GM23338 (cell line): ENCODE data around the gene WNT4. TPM values are rescaled to one million over a fixed set of nuclear protein-coding genes. Genes with fewer than 3 reads are reported as not detected.

ENCODE experiments used
- ATAC-seq: fragments of 200-7000 bp; cut with Tn5 transposase; 3 replicates; pipeline ENCODE4 v1.9.1; 2020
- DNase-seq: peaks from one replicate; pipeline ENCODE4 v3.0.0-alpha.2; 2015; ENCODE audit warnings: low spot score
- H2AFZ ChIP-seq: fragments of 200-600 bp; sonication (generic); 2 replicates; pipeline ENCODE4 v1.8.0; 2016; ENCODE audit warnings: antibody characterized with exemption, mild to moderate bottlenecking, moderate library complexity
- H3F3A ChIP-seq: fragments of 200-600 bp; sonication (generic); replicated peaks from 2 replicates; pipeline ENCODE4 v1.8.0; 2017; ENCODE audit warnings: antibody characterized with exemption, mixed run types, low read depth
- H3K27ac ChIP-seq: fragments of 200-600 bp; sonication (generic); 2 replicates; pipeline ENCODE4 v1.6.1; 2016; ENCODE audit warnings: low read depth
- H3K27me3 ChIP-seq: fragments of 200-600 bp; sonication (generic); 2 replicates; pipeline ENCODE4 v1.8.0; 2016; ENCODE audit warnings: mild to moderate bottlenecking, mixed run types, moderate library complexity; ENCODE audit not compliant: insufficient read depth
- H3K36me3 ChIP-seq: fragments of 200-600 bp; sonication (generic); 2 replicates; pipeline ENCODE4 v1.8.0; 2016; ENCODE audit warnings: mild to moderate bottlenecking; ENCODE audit not compliant: insufficient read depth
- H3K4me1 ChIP-seq: fragments of 200-600 bp; sonication (generic); 2 replicates; pipeline ENCODE4 v1.8.0; 2016; ENCODE audit warnings: mild to moderate bottlenecking, moderate library complexity; ENCODE audit not compliant: insufficient read depth
- H3K4me2 ChIP-seq: fragments of 200-600 bp; sonication (generic); 2 replicates; pipeline ENCODE4 v1.7.1; 2017; ENCODE audit warnings: mixed run types
- H3K4me3 ChIP-seq: fragments of 200-600 bp; sonication (generic); 2 replicates; pipeline ENCODE4 v1.6.1; 2016; ENCODE audit warnings: mixed run types
- H3K79me2 ChIP-seq: fragments of 200-600 bp; sonication (generic); replicated peaks from 2 replicates; pipeline ENCODE4 v1.8.0; 2017; ENCODE audit warnings: mild to moderate bottlenecking; ENCODE audit not compliant: insufficient read depth
- H3K9me2 ChIP-seq: fragments of 200-600 bp; sonication (generic); 2 replicates; pipeline ENCODE4 v1.8.0; 2017; ENCODE audit not compliant: insufficient read depth
- H4K20me1 ChIP-seq: fragments of 200-600 bp; sonication (generic); replicated peaks from 2 replicates; pipeline ENCODE4 v1.8.0; 2017; ENCODE audit warnings: mild to moderate bottlenecking; ENCODE audit not compliant: insufficient read depth
- H3K27ac Mint-ChIP-seq: 2 replicates; pipeline ENCODE4 v1.8.0; 2020; ENCODE audit warnings: inconsistent platforms, mild to moderate bottlenecking, moderate library complexity, mixed read lengths
- H3K27me3 Mint-ChIP-seq: 3 replicates; pipeline ENCODE4 v1.8.0; 2022; ENCODE audit warnings: low read depth, mild to moderate bottlenecking, moderate library complexity, mixed read lengths, inconsistent platforms; ENCODE audit not compliant: insufficient read depth, poor library complexity
- H3K36me3 Mint-ChIP-seq: 3 replicates; pipeline ENCODE4 v1.8.0; 2021; ENCODE audit warnings: low read depth, mild to moderate bottlenecking, inconsistent platforms, moderate library complexity, mixed read lengths
- H3K4me1 Mint-ChIP-seq: 3 replicates; pipeline ENCODE4 v1.8.0; 2020; ENCODE audit warnings: mild to moderate bottlenecking, inconsistent platforms, mixed read lengths
- H3K4me3 Mint-ChIP-seq: 3 replicates; pipeline ENCODE4 v1.8.0; 2021; ENCODE audit warnings: moderate library complexity, mild to moderate bottlenecking, inconsistent platforms, mixed read lengths
- H3K9me3 Mint-ChIP-seq: 3 replicates; pipeline ENCODE4 v1.8.0; 2020; ENCODE audit warnings: moderate library complexity, mild to moderate bottlenecking, inconsistent platforms, mixed read lengths
- CREB1 ChIP-seq: fragments of 250-450 bp; sonication (Bioruptor Pico); IDR thresholded peaks from 2 replicates; pipeline ENCODE4 v1.5.0; 2020; ENCODE audit warnings: low read depth, mild to moderate bottlenecking, moderate library complexity
- CTCF ChIP-seq, 2 experiments: fragments of 200-600 bp in 1 of 2; sonication (generic) in 1 of 2; conservative IDR thresholded peaks; 2 replicates each; pipeline versions ENCODE4 v1.5.1 to v1.6.1; 2016 to 2017; ENCODE audit warnings: antibody characterized with exemption in 2 of 2, low read depth in 2 of 2, mild to moderate bottlenecking in 2 of 2, moderate library complexity in 1 of 2
- ETS1 ChIP-seq: IDR thresholded peaks from 2 replicates; pipeline ENCODE4 v1.6.1; 2016; ENCODE audit warnings: antibody characterized with exemption
- EZH2 ChIP-seq: fragments of 200-600 bp; sonication (generic); IDR thresholded peaks from one replicate; pipeline ENCODE4 v1.8.0; 2017; ENCODE audit warnings: antibody characterized with exemption, mild to moderate bottlenecking, low read depth; ENCODE audit not compliant: unreplicated experiment
- EZH2phosphoT487 ChIP-seq: fragments of 200-600 bp; sonication (generic); IDR thresholded peaks from one replicate; pipeline ENCODE4 v1.8.1; 2018; ENCODE audit warnings: antibody characterized with exemption; ENCODE audit not compliant: unreplicated experiment
- JUNB ChIP-seq: IDR thresholded peaks from one replicate; pipeline ENCODE4 v1.6.1; 2016; ENCODE audit warnings: antibody characterized with exemption; ENCODE audit not compliant: unreplicated experiment
- NANOG ChIP-seq: IDR thresholded peaks from 2 replicates; pipeline ENCODE4 v1.6.1; 2016; ENCODE audit warnings: antibody characterized with exemption, borderline replicate concordance
- POLR2AphosphoS5 ChIP-seq: IDR thresholded peaks from 2 replicates; pipeline ENCODE4 v1.6.1; 2016; ENCODE audit warnings: antibody characterized with exemption, low read depth
- REST ChIP-seq: IDR thresholded peaks from one replicate; pipeline ENCODE4 v1.6.1; 2018; ENCODE audit warnings: antibody characterized with exemption; ENCODE audit not compliant: unreplicated experiment
- STAT1 ChIP-seq: IDR thresholded peaks from one replicate; pipeline ENCODE4 v1.6.1; 2016; ENCODE audit warnings: antibody characterized with exemption; ENCODE audit not compliant: unreplicated experiment
- ZNF114 ChIP-seq: fragments of 250-450 bp; sonication (Bioruptor Pico); IDR thresholded peaks from 2 replicates; pipeline ENCODE4 v1.5.0; 2020; ENCODE audit warnings: mild to moderate bottlenecking, moderate library complexity
- ZNF331 ChIP-seq: fragments of 250-450 bp; sonication (Bioruptor Pico); IDR thresholded peaks from 2 replicates; pipeline ENCODE4 v1.5.0; 2020; ENCODE audit warnings: low read depth, mild to moderate bottlenecking, moderate library complexity
- ZNF462 ChIP-seq: fragments of 250-450 bp; sonication (Bioruptor Pico); IDR thresholded peaks from 2 replicates; pipeline ENCODE4 v1.5.0; 2020; ENCODE audit warnings: mild to moderate bottlenecking, moderate library complexity
- polyA plus RNA-seq: library from polyadenylated mRNA; unstranded; fragments of >200 nt; fragmentation: Nextera tagmentation; extraction: Ambion mirVana; gene quantifications from 2 replicates; pipeline ENCODE4 v1.2.1, GENCODE V29; 2016
- total RNA-seq: library from RNA; depleted of rRNA; stranded (reverse); fragments of >200 nt; shearing (Covaris generic); gene quantifications from 2 replicates; pipeline ENCODE4 v1.2.3, GENCODE V29; 2014

The WNT4 gene
- total and polyA plus RNA-seq, 2 experiments from 2014 or later: 0.59 to 0.79 TPM

GRCh38 chr1:22101199-22101598 is 41.7 kb downstream of the WNT4 start:
- H3K36me3 ChIP-seq: peaks cover 5% of the 10 kb centered on the region; the same call in 1 of the 2 replicates
- H3K4me2 ChIP-seq: no peak overlapping the region
- H2AFZ ChIP-seq: no peak overlapping the region
- TF ChIP-seq EZH2 (no peak), EZH2phosphoT487 (no peak), CREB1 (CRISPR knock-in tag) (no peak), ZNF331 (CRISPR knock-in tag) (no peak), ZNF114 (CRISPR knock-in tag) (no peak), POLR2AphosphoS5 (no peak), ZNF462 (no peak), NANOG (no peak), CTCF (conservative IDR thresholded peaks at IDR 0.05; ENCODE audit: low read depth in 2 of 2) (no peak), REST (no peak), ETS1 (no peak), JUNB (no peak), STAT1 (no peak)
- ATAC-seq (no peak), DNase-seq (no peak)
- H3K79me2 ChIP-seq: peaks cover 25% of the 10 kb centered on the region
- H3F3A ChIP-seq: no peaks in the 10 kb centered on the region
- Mint-ChIP-seq H3K9me3 (no peaks in the 10 kb centered on the region), H3K36me3 (peaks cover 6% of the 10 kb centered on the region; the same call in 2 of the 3 replicates), H3K27me3 (no peaks in the 10 kb centered on the region), H3K4me1 (peaks cover 5% of the 10 kb centered on the region), H3K27ac (no peak overlapping the region), H3K4me3 (no peak overlapping the region)
- no peak overlapping the region for H3K4me3 ChIP-seq
- H3K9me2 ChIP-seq: no peaks in the 10 kb centered on the region
- H3K27ac ChIP-seq: 0 out of 2 replicates have a peak overlapping the region, but pooled peaks have one; percentile 2
- peaks cover 5% of the 10 kb centered on the region; the same call in 1 of the 2 replicates for H4K20me1 ChIP-seq
- H3K27me3 ChIP-seq: no peaks in the 10 kb centered on the region
- no peaks in the 10 kb centered on the region; the same call in 1 of the 2 replicates for H3K4me1 ChIP-seq
